Activated T-helper 1 cell treated with anti-CD3 and anti-CD28 coated beads, Interleukin-12 subunit alpha, Interleukin-12 subunit beta, Interleukin-2, Interleukin-4 antibody, amounts not matched to agents 30 ng/mL and 10 ng/mL and 1 ng/mL, durations not matched to agents 14 hours and 24 hours and 36 hours (primary cell): ENCODE results near the gene TPM4. TPM values are rescaled to one million over a fixed set of nuclear protein-coding genes. Genes with fewer than 3 reads are reported as not detected.

ENCODE experiments used
- total RNA-seq: library from RNA; stranded (reverse); gene quantifications from 2 replicates; pipeline ENCODE4 v1.2.3, GENCODE V29; 2022

Gene TPM4
- total RNA-seq, 1 donor from 2014 or later = 351 TPM

Other genes starting within 250 kb of the TPM4 start
- not detected in 2 replicates for gene CYP4F2, start 178.4 kb upstream of the TPM4 start, total RNA-seq
- not detected in 2 replicates for gene CYP4F11, start 142.0 kb upstream of the TPM4 start, total RNA-seq
- not detected in 2 replicates for gene OR10H4, start 127.5 kb upstream of the TPM4 start, total RNA-seq
- gene RAB8A, start 35.4 kb downstream of the TPM4 start, total RNA-seq = 235 and 248 TPM in 2 replicates
- 32.0 and 35.2 TPM in 2 replicates for gene HSH2D, start 67.2 kb downstream of the TPM4 start, total RNA-seq
- gene CIB3, start 97.0 kb downstream of the TPM4 start, total RNA-seq = not detected in 2 replicates
- 71.6 and 72.8 TPM in 2 replicates for gene FAM32A, start 108.9 kb downstream of the TPM4 start, total RNA-seq
- 116 and 117 TPM in 2 replicates for gene AP1M1, start 121.4 kb downstream of the TPM4 start, total RNA-seq
- 5.7 TPM in 2 replicates for gene KLF2, start 248.3 kb downstream of the TPM4 start, total RNA-seq